Panc1 (cell line): Measurements from ENCODE around the gene IQCC. TPM values are rescaled to one million over a fixed set of nuclear protein-coding genes. Genes with fewer than 3 reads are reported as not detected.
A peak's percentile ranks its signal among the peaks of the same experiment; 100 is the strongest.

Experiments used
- ATAC-seq: fragments of 200-7000 bp; cut with Tn5 transposase; 2 replicates; pipeline ENCODE4 v1.9.1; 2020; ENCODE audit warnings: mild to moderate bottlenecking, moderate library complexity
- BruUV-seq: library from RNA; stranded (reverse); fragments of 400-500 nt; replicated peaks from 2 replicates; lab custom pipeline; 2021; lab: Mats Ljungman, UMichigan
- CTCF ChIA-PET: fragments of 300-600 bp; sonication (Branson Sonifier 250); formaldehyde crosslinking; loops from one replicate; lab custom pipeline; 2022; ENCODE audit warnings: antibody characterized with exemption; lab: Charles Lee
- POLR2A ChIA-PET: fragments of 300-600 bp; sonication (Branson Sonifier 250); formaldehyde crosslinking; loops from one replicate; lab custom pipeline; 2022; ENCODE audit warnings: antibody characterized with exemption; lab: Charles Lee
- DNase-seq: peaks from one replicate; pipeline ENCODE4 v3.0.0-alpha.2; 2010; ENCODE audit warnings: low read depth, low spot score
- H3K27ac ChIP-seq: 2 replicates; pipeline ENCODE4 v1.5.1; 2011; ENCODE audit warnings: mild to moderate bottlenecking, low read length, inconsistent platforms
- H3K27me3 ChIP-seq: fragments of 200-500 bp; sonication (Bioruptor generic); 2 replicates; pipeline ENCODE4 v1.6.0; 2014; ENCODE audit warnings: low read length, inconsistent platforms; ENCODE audit not compliant: control insufficient read depth, insufficient read depth
- H3K36me3 ChIP-seq: fragments of 200-500 bp; sonication (Bioruptor generic); 2 replicates; pipeline ENCODE4 v1.5.1; 2014; ENCODE audit warnings: inconsistent platforms, mild to moderate bottlenecking, low read length, moderate library complexity; ENCODE audit not compliant: control insufficient read depth, insufficient read depth
- H3K4me1 ChIP-seq: 2 replicates; pipeline ENCODE4 v1.5.1; 2011; ENCODE audit warnings: inconsistent platforms, mild to moderate bottlenecking, low read length, moderate library complexity; ENCODE audit not compliant: control insufficient read depth, insufficient read depth
- H3K4me3 ChIP-seq, 2 experiments: 2 replicates each; pipeline ENCODE4 v1.5.1; 2011 to 2012; ENCODE audit warnings: low read depth in 2 of 2, low read length in 2 of 2, mild to moderate bottlenecking in 2 of 2, inconsistent platforms in 1 of 2, moderate library complexity in 1 of 2
- H3K9me3 ChIP-seq: fragments of 200-500 bp; sonication (Bioruptor generic); 2 replicates; pipeline ENCODE4 v1.5.1; 2014; ENCODE audit warnings: low read depth, mild to moderate bottlenecking, inconsistent platforms, low read length, moderate library complexity; ENCODE audit not compliant: control insufficient read depth, insufficient read depth
- POLR2AphosphoS5 ChIP-seq: IDR thresholded peaks from 2 replicates; pipeline ENCODE4 v1.6.1; 2012; ENCODE audit warnings: mild to moderate bottlenecking, low read depth, low read length, moderate library complexity
- SIN3A ChIP-seq: IDR thresholded peaks from 2 replicates; pipeline ENCODE4 v1.6.1; 2012; ENCODE audit warnings: low read depth, mild to moderate bottlenecking, low read length, moderate library complexity, borderline replicate concordance; ENCODE audit not compliant: insufficient read depth
- TCF7L2 ChIP-seq: IDR thresholded peaks from 2 replicates; pipeline ENCODE4 v1.6.1; 2011; ENCODE audit warnings: mild to moderate bottlenecking, low read depth, low read length, inconsistent platforms
- in situ Hi-C: cut with HindIII; loops from 2 replicates; pipeline ENCODE4 v1.10.0; 2016; ENCODE audit warnings: low sequenced_read_pairs, low pct_unique_long_range_greater_than_20kb
- intact Hi-C: fragments of 100-400 bp; cut with micrococcal nuclease; formaldehyde crosslinking; loops from one replicate; pipeline ENCODE4 v1.10.0; 2022; ENCODE audit not compliant: unreplicated experiment
- total RNA-seq: library from RNA; stranded (reverse); gene quantifications from one replicate; pipeline ENCODE4 v1.2.1, GENCODE V29; 2021; ENCODE audit not compliant: unreplicated experiment
- TF ChIP-seq, protein P1 (sequence below), 2 experiments: IDR thresholded peaks; 2 replicates each; pipeline ENCODE4 v1.6.1; 2011 to 2012; ENCODE audit warnings: low read depth in 2 of 2, control low read depth in 1 of 2, low read length in 1 of 2, mild to moderate bottlenecking in 1 of 2, moderate library complexity in 1 of 2; ENCODE audit not compliant: insufficient read depth in 1 of 2
- TF ChIP-seq, protein P2 (sequence below): fragments of 450-650 bp; IDR thresholded peaks from 2 replicates; pipeline ENCODE4 v1.5.1; 2017; ENCODE audit warnings: mild to moderate bottlenecking

The IQCC gene
- total RNA-seq, 1 experiment from 2014 or later, result 4.4 TPM

DNA sequence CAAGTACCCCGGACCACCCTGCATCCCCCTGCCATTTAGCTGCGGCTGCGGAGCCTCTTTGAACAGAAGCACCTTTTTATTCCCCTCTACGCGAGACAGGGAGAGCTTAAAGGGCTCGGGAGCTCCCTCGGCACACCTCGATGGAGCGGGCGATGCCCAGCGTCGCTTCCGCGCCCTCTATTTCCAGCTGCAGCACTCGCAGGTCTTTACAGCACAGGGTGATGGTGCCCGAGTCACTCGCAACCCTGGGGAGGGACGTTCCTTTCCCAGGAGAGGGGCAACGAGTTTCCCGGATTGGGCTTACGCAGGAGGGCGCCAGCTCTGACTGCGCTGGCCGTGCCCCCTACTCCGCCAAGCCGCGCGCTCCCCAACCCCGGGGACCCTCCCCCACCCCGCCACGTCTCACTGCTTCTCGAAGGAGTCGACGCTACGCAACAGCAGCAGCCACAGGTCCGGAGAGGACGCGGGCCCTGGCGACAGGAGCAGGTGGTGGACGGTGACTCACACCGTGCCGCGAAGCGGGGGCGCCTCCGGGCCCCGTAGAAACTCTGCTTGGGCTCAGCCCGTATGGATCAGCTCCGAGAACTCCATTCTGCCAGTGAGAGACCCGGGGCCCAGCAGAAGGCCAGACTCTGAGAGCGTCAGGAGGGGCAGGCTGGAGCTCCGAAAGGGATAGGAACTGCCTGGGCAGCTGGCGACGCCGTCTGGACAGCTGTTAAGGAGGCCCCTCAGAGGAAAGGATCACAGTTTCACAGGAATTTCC lies 35.7 kb downstream of the IQCC start:
- H3K4me3 ChIP-seq, result peak overlapping the region; percentile 60 to 90
- no peaks in the 10 kb centered on the region for H3K27me3 ChIP-seq
- intact Hi-C loops (no loop called here), in situ Hi-C loops (no loop called here)
- CTCF ChIA-PET, result interaction anchor here (0.6 to 1.9 kb wide), 5 partner anchors 16 to 75 kb away, joined by 3 to 18 read pairs (median 4); no protein-coding TSS in a partner anchor
- TF ChIP-seq, protein P1, sequence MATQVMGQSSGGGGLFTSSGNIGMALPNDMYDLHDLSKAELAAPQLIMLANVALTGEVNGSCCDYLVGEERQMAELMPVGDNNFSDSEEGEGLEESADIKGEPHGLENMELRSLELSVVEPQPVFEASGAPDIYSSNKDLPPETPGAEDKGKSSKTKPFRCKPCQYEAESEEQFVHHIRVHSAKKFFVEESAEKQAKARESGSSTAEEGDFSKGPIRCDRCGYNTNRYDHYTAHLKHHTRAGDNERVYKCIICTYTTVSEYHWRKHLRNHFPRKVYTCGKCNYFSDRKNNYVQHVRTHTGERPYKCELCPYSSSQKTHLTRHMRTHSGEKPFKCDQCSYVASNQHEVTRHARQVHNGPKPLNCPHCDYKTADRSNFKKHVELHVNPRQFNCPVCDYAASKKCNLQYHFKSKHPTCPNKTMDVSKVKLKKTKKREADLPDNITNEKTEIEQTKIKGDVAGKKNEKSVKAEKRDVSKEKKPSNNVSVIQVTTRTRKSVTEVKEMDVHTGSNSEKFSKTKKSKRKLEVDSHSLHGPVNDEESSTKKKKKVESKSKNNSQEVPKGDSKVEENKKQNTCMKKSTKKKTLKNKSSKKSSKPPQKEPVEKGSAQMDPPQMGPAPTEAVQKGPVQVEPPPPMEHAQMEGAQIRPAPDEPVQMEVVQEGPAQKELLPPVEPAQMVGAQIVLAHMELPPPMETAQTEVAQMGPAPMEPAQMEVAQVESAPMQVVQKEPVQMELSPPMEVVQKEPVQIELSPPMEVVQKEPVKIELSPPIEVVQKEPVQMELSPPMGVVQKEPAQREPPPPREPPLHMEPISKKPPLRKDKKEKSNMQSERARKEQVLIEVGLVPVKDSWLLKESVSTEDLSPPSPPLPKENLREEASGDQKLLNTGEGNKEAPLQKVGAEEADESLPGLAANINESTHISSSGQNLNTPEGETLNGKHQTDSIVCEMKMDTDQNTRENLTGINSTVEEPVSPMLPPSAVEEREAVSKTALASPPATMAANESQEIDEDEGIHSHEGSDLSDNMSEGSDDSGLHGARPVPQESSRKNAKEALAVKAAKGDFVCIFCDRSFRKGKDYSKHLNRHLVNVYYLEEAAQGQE (IDR thresholded peaks at IDR 0.05; ENCODE audit: insufficient read depth in 1 of 2, low read depth in 2 of 2, low read length in 1 of 2), result no peak
- TF ChIP-seq TCF7L2 (0 out of 2 replicates have a peak, but pooled peaks have one; percentile 37), POLR2AphosphoS5 (no peak), SIN3A (no peak)
- TF ChIP-seq, protein P2, sequence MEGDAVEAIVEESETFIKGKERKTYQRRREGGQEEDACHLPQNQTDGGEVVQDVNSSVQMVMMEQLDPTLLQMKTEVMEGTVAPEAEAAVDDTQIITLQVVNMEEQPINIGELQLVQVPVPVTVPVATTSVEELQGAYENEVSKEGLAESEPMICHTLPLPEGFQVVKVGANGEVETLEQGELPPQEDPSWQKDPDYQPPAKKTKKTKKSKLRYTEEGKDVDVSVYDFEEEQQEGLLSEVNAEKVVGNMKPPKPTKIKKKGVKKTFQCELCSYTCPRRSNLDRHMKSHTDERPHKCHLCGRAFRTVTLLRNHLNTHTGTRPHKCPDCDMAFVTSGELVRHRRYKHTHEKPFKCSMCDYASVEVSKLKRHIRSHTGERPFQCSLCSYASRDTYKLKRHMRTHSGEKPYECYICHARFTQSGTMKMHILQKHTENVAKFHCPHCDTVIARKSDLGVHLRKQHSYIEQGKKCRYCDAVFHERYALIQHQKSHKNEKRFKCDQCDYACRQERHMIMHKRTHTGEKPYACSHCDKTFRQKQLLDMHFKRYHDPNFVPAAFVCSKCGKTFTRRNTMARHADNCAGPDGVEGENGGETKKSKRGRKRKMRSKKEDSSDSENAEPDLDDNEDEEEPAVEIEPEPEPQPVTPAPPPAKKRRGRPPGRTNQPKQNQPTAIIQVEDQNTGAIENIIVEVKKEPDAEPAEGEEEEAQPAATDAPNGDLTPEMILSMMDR, result peak; percentile 12; the same call in 1 of the 2 replicates
- no TSS peak for BruUV-seq
- peak overlapping the region; percentile 82 for H3K27ac ChIP-seq
- ATAC-seq (peak; percentile 73), DNase-seq (no peak)
- POLR2A ChIA-PET, result interaction anchor here (0.5 to 1.2 kb wide), 5 partner anchors 12 to 40 kb away, joined by 3 to 10 read pairs (median 5); no protein-coding TSS in a partner anchor
- no peaks in the 10 kb centered on the region for H3K9me3 ChIP-seq
- no peaks in the 10 kb centered on the region for H3K36me3 ChIP-seq
- H3K4me1 ChIP-seq, result peaks cover 12% of the 10 kb centered on the region

DNA sequence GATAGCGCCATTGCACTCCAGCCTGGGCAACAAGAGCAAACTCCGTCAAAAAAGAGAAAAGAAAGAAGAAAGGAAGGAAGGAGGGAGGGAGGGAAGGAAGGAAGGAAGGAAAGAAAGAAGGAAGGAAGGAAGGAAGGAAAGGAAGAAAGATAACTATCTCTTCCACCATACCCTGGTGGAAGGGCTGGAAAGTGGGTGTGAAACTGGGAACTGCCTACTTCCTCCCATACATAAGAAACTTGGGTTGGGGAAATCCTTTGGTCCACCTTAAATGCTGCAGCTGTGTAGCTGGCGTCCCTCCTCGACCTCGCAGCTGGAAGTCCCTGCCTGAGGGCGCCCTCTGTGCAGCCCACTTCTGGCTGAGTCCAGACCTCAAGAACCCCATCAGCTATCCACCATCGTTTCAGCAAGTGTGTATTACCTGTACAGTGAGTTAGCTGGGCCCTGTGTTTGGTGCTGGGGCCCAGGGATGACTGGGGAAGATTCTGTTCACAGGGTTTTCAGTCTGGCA lies 36.9 kb downstream of the IQCC start:
- Histone ChIP-seq H3K27me3 (no peaks in the 10 kb centered on the region), H3K36me3 (no peaks in the 10 kb centered on the region), H3K4me1 (peaks cover 12% of the 10 kb centered on the region), H3K9me3 (no peaks in the 10 kb centered on the region), H3K4me3 (no peak overlapping the region), H3K27ac (peak overlapping the region; percentile 57)
- in situ Hi-C loops, result no loop called here
- POLR2A ChIA-PET, result interaction anchor here (0.6 kb wide), 1 partner anchor 16 kb away, joined by 6 read pairs; no protein-coding TSS in a partner anchor
- intact Hi-C loops, result no loop called here
- ATAC-seq, result peak; percentile 12
- BruUV-seq, result TSS peak; percentile 89
- TF ChIP-seq, protein P2, result no peak
- TF ChIP-seq, protein P1 (IDR thresholded peaks at IDR 0.05; ENCODE audit: insufficient read depth in 1 of 2, low read depth in 2 of 2, low read length in 1 of 2), result no peak
- TF ChIP-seq POLR2AphosphoS5, result peak; percentile 38; the same call in 1 of the 2 replicates
- no peak for TF ChIP-seq SIN3A
- CTCF ChIA-PET, result interaction anchor here (1.0 kb wide), 1 partner anchor 27 kb away, joined by 3 read pairs; no protein-coding TSS in a partner anchor
- no peak for DNase-seq
